ENCODE data around the gene CBLIF. TPM values are rescaled to one million over a fixed set of nuclear protein-coding genes. Genes with fewer than 3 reads are reported as not detected.
"Not testable (repeated sequence)": the region's sequence is repeated elsewhere in the genome, so short reads cannot be mapped to it uniquely, and the experiment has no call there.

Gene CBLIF
- total and polyA plus RNA-seq, 8 donors = 0.05 to 2.1 (median 0.58) TPM; not detected in 4

DNA sequence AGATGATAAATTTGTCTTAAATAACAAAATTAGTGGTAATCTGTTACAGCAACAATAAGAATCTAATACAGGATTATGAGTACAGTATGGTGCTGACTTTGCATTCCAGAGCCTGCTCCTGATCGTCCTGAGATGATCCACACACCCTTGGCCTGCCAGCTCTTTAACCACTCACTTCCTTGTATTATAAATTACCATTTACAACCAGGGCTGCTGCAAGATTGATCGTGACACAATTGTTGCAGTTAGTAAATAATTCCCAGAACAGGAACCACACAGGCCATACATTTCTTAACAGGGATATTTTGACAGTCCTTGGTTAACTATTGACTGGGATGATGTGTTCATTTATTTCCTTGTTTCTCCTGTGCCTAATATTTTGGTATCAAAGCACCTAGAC lies 3.8 kb upstream of the CBLIF start:
- peak in 2 of 6 donors; percentile 21 to 24 for DNase-seq
- H3K9me3 ChIP-seq = no peaks in the 10 kb centered on the region
- peaks cover 0 to 23% (median 0%) of the 10 kb centered on the region in 3 donors for H3K4me1 ChIP-seq
- intact Hi-C loops (cut with DNase I) = no loop called here
- H3K4me3 ChIP-seq = no peak overlapping the region
- WGBS, 2 donors = 19 to 37% methylated on average over 2 of the region's 2 CpGs
- no peaks in the 10 kb centered on the region for H3K36me3 ChIP-seq
- H3K27ac ChIP-seq = peak overlapping the region in 3 of 4 donors; percentile 19 to 73 (median 65)
- no peak for FAIRE-seq
- TF ChIP-seq, protein P1, sequence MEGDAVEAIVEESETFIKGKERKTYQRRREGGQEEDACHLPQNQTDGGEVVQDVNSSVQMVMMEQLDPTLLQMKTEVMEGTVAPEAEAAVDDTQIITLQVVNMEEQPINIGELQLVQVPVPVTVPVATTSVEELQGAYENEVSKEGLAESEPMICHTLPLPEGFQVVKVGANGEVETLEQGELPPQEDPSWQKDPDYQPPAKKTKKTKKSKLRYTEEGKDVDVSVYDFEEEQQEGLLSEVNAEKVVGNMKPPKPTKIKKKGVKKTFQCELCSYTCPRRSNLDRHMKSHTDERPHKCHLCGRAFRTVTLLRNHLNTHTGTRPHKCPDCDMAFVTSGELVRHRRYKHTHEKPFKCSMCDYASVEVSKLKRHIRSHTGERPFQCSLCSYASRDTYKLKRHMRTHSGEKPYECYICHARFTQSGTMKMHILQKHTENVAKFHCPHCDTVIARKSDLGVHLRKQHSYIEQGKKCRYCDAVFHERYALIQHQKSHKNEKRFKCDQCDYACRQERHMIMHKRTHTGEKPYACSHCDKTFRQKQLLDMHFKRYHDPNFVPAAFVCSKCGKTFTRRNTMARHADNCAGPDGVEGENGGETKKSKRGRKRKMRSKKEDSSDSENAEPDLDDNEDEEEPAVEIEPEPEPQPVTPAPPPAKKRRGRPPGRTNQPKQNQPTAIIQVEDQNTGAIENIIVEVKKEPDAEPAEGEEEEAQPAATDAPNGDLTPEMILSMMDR (IDR thresholded peaks at IDR 0.05) = no peak
- H3K27me3 ChIP-seq = no peaks in the 10 kb centered on the region
- peak; percentile 84 to 91 (median 87) for ATAC-seq

DNA sequence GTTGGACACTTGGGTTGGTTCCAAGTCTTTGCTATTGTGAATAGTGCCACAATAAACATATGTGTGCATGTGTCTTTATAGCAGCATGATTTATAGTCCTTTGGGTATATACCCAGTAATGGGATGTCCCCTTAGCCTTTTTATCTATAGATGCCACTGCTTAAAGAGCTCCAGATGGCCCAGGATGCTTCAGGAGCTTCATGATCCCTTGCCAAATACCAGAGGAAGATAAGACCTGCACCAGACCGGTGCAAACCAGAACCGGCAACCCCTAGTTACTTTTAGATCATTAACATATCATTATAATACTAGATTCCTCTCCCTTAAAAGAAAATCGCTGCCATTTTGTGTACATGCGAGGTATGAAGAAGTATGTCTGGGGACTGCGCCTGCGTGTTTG lies 3.1 kb upstream of the CBLIF start:
- ATAC-seq; FAIRE-seq; DNase-seq; H3K4me3 ChIP-seq; intact Hi-C loops (cut with DNase I); H3K27me3 ChIP-seq; H3K9me3 ChIP-seq; H3K36me3 ChIP-seq: not testable (repeated sequence)
- 80 to 82% methylated on average over 6 of the region's 6 CpGs for WGBS, 2 donors
- H3K4me1 ChIP-seq = peaks cover 0 to 23% (median 0%) of the 10 kb centered on the region in 3 donors
- peak overlapping the region in 3 of 4 donors; percentile 19 to 73 (median 65) for H3K27ac ChIP-seq

DNA sequence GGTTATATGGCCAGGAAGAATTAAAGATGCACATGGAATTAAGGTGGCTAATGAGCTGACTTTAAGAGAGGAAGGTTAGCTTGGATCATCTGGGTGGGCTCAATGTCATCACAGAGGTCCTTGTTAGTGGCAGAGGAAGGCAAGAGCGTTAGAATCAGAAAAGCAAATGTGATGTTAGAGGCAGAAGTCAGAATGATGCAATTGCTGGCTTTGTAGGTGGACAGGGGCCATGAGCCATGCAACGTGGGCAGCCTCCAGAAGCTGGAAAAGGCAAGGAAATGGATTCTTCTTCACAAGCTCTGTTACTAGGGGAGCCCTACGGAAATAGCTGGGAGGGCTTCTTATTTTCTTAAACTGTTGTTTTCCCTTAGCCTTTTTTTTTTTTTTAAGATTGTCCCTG lies 2.3 kb upstream of the CBLIF start:
- FAIRE-seq (no peak), ATAC-seq (no peak), DNase-seq (no peak)
- 86 to 98% methylated on average over 3 of the region's 3 CpGs for WGBS, 2 donors
- intact Hi-C loops (cut with DNase I) = no loop called here
- Histone ChIP-seq H3K27me3 (no peaks in the 10 kb centered on the region), H3K4me1 (peaks cover 0 to 23% (median 0%) of the 10 kb centered on the region in 3 donors), H3K9me3 (no peaks in the 10 kb centered on the region), H3K27ac (no peak overlapping the region), H3K36me3 (no peaks in the 10 kb centered on the region), H3K4me3 (no peak overlapping the region)
- TF ChIP-seq, protein P1 (IDR thresholded peaks at IDR 0.05) = no peak

DNA sequence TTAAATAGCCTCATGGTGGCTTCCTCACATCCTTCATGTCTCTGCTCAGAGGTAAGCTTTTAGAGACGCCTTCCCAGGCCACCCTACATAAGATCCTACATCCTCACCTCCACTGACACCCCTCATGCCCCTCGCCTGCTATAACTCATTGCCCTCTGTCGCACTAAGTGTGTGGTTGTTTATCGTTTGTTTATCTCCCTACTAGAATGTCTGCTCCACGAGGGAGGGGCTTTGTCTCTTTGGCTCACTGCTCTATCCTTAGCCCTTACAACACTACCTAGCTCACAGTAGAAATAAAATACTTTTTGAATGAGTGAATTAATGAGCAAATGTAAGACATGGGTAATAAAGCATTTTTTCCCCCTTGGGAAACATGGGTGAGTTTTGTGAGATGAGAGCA lies 1.3 kb upstream of the CBLIF start:
- Histone ChIP-seq H3K36me3 (no peaks in the 10 kb centered on the region), H3K27ac (no peak overlapping the region), H3K27me3 (no peaks in the 10 kb centered on the region), H3K4me1 (peaks cover 0 to 23% (median 0%) of the 10 kb centered on the region in 3 donors), H3K4me3 (no peak overlapping the region), H3K9me3 (no peaks in the 10 kb centered on the region)
- TF ChIP-seq, protein P1 (IDR thresholded peaks at IDR 0.05) = no peak
- FAIRE-seq (no peak), DNase-seq (no peak), ATAC-seq (no peak)
- intact Hi-C loops (cut with DNase I) = no loop called here
- WGBS, 2 donors = 84 to 88% methylated on average over 5 of the region's 5 CpGs

DNA sequence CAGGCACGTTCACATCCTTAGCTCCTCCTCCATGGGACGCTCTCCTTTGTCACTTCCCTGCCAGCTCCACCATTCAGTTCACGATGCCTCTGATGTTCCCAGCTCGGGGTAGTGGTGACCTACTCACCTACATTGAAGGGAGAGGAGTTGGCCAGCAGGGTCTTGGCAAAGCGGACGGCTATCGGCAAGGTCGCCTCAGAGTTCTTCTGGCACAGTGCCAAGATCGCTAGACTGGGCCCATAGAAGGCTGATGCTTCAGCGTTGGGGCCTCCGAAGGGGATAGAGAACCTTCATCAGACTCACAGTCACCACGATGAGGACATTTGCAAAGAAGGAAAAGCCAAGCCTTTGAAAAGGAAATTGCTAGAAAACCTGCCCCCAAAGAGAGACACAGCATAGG lies 3.0 kb downstream of the CBLIF start:
- no peak overlapping the region for H3K27ac ChIP-seq
- no peak for ATAC-seq
- H3K27me3 ChIP-seq = no peaks in the 10 kb centered on the region
- H3K36me3 ChIP-seq = no peaks in the 10 kb centered on the region
- peaks cover 0 to 33% (median 19%) of the 10 kb centered on the region in 3 donors for H3K4me1 ChIP-seq
- 59 to 66% methylated on average over 12 of the region's 12 CpGs for WGBS, 2 donors
- DNase-seq = peak in 1 of 6 donors; percentile 22
- FAIRE-seq = no peak
- no peaks in the 10 kb centered on the region for H3K9me3 ChIP-seq
- intact Hi-C loops (cut with DNase I) = no loop called here
- TF ChIP-seq, protein P1 (IDR thresholded peaks at IDR 0.05) = no peak
- no peak overlapping the region for H3K4me3 ChIP-seq

Data from pancreas (tissue), 10 donors.